DLD1 (cell line): Measurements from ENCODE around the gene NKD2.
"Not testable (repeated sequence)": the region's sequence is repeated elsewhere in the genome, so short reads cannot be mapped to it uniquely, and the experiment has no call there.

ENCODE experiments used
- in situ Hi-C: cut with HindIII; loops from 2 replicates; pipeline ENCODE4 v1.10.0; 2017; ENCODE audit warnings: low sequenced_read_pairs

The NKD2 gene

DNA sequence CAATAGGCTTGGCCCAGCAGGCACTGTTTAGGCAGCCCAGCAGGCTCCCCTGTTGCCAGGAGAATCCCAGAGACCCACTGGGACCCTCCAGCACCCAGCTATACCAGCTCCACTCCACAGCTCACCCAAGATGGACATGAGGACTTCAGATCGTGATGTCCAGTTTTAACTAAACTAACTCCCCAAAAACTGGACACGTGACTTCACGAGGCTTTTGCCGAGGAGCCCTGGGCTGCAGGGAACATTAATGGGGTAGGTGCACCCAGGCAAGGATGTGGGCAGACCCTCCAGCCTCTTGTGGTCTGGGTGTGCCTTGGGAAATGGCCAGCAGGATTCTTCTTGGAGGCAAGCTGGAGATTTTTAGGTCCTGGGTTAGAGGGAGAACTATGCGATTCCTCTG, 8.9 kb upstream of the NKD2 start:
- in situ Hi-C loops, result no loop called here

DNA sequence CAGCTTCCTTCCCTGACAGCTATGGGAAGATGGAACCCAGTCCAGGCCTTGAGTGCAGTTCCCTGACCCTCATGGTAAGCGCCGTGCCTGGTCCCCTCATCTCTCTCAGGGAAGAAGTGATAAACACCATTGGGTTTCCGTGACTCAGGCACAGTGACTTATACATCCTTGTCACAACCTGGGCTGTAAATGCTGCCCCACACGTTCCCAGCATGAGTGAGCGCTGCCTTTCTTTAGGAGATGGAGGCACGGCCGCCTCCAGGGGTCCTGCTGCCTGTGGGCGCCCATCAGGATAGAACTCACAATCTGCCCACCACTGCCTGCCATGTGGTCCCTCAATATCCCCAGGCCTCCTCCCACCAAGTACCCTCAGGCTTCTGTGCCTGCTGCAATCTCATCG, 8.3 kb upstream of the NKD2 start:
- in situ Hi-C loops, result no loop called here

DNA sequence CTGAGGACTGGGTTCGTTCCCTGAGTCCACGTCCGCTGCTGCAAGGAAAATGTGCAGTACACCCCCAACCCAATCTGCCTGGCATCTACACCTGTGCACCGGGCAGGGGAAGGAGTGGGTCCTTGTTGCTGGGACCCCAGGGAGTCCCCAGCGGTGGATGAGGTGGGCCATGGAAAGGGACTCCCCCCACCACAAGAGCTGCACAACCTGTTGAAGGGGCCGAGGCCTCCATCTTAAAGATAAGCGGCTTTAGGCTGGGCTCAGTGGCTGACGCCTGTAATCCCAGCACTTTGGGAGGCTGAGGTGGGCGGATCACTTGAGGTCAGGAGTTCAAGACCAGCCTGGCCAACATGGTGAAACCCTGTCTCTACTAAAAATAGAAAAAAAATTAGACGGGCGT, 7.8 kb upstream of the NKD2 start:
- in situ Hi-C loops, result not testable (repeated sequence)

DNA sequence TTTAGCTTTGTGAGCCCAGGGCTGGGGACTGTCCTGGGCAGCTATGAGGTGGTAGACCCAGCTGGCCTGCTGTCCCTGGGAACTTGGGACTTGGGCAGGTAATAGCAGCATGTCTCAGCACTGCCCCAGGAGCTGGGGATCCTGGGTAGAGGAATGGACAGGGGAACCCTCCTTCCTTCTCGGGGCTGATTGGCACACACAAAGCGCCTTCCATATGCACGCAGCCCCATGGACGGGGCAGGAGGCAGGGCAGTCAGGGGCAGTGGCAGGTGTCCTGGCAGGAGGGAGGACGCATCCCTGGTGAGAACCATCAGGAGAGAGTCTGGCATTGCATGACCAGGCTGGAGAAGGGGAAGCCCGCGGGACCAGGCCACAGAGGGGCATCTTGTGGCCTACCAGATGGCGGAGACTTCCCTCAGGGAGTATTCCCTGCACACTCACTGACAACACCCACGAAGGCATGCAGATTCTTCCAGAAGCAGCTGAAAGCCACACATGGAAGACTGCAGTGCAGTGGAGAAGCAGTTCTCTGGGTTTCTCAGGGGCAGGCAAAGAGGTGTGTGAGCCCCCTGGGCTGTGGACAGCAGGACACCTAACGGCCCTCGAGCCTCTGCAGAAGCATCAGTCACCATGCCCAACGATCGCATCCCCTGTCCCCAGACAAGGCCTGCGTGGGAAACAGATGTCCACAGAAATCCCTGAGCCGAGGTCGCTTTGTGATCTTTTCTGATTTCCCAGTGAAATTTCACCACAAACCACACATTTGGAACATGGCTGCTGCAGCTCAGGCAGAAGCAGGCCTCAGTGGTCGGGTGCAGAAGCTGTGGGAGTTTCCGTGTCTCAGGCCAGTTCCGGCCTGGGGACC, 7.0 kb upstream of the NKD2 start:
- in situ Hi-C loops, result no loop called here

DNA sequence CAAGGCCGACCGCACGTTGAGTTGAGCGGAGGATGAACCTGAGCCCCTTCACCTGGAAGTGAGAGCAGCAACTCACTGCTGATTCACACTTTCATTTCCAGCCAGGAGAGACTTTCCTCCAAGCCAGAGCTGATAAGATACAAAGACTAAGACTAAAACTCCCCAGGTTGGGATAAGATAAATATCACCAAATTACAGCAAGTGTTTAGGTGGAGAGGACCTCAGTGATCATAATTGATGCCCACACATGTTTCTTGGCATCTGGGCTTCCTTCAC, 6.4 kb upstream of the NKD2 start:
- in situ Hi-C loops, result no loop called here

DNA sequence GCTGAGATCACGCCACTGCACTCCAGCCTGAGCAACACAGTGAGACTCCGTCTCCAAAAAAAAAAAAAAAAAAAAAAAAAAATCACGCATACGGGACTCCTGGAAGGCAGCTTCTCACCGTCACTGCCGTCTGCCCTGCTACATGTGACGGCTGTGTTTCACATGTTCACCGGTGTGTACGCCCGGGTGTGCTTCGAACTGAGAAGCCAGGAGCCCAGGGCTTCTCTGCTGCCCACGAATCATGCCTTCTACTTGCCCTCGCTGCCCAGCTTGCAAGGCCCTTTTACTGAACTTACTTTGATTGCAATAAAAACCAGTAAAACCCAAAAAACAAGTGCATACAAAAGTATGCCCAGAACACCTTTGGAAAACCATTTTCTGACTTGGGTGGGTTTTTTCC, 5.8 kb upstream of the NKD2 start:
- in situ Hi-C loops, result no loop called here

DNA sequence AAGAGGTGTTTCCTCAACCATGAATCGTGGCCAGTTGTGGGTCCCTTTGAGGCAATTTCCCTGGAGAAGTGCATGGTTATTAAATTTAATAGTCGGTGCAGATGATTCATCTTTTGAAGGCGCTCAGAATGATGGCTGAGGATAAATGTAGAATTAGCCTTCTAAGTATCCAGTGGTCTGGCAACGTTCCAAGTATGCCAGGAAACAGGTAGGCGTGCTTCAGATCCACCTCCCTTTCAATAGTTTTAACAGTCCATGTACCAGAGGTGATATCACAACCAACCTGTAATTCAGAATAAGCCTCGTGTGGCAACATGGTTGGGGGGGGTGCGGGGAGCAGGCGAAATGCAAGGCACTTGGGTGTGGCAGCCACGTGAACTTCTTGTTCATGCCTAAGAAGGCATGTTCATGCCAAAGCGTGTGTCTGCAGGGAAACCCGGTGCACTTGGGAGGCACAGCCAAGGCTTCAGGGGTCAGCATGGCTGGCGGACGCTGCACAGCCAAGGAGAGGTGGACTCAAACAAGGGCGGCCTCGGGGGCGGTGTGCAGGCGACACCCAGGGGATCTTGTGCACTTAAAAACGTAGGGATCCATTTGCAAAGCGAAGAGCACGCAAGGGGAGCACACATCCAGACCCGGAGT, 5.2 kb upstream of the NKD2 start:
- in situ Hi-C loops, result no loop called here

DNA sequence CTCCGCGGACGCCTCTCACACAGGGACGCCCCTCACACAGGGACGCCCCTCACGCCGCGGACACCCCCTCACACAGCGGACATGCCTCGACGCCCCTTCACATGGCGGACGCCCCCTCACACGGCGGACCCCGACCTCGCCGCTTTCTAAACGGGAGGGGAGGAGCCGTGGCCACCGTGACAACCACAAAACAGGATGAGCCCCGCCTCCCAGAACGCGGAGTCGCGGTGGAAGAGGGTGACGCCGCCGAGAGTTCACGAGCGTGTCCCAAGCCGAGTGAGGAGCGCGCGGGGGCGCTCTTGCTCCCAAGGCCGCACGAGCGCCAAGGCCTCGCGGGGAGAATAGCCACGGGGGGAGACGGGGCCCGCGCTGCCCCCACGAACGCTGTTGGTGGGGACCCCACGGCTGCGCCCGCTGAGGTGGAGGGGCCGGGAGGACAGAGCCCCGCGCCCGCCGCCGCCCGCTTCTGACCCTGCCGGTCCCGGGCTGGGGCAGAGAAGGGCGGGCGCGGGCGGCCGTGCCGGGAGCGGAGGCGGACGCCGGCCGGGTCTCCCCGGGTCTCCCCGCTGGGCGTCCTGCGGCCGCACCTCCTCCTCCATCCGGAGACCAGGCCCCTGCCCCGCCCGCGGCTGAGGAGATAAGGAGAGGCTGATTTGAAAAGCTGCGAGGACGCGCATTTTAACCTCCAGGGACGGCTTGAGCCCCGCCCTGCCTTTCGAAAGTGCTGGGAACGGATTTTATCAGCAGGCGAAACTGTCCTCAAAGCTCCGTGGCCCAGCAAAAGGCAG, 3.9 kb upstream of the NKD2 start:
- in situ Hi-C loops, result no loop called here

DNA sequence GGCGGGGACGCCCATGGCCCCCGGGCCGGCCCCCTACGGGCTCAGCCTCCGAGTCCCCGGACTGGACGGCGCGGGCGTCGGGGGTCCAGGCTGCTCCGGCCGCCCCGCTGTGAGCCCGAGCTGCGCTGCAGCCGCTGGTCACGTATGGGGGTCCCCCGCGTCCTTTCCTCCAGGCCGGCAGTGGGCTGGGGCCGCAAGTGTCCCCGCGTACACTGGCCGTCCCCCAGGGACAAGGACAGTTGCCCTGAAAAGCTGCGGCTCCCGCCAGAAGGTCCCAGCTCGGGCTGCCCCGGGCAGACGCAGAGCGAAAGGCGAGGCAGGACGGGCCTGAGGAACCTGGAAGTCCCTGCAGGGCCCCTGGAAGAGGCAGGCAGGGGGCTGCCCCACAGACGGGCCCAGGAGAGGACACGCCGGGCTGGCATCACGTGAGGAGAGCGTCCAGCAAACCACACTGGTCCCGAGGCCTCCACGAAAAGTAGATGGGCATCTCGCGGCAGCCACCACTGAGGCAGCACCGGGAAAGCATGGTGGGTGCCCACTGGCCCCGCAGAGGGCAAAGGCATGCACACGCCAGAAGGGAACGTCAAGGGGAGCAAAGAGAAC, 3.3 kb upstream of the NKD2 start:
- in situ Hi-C loops, result no loop called here

DNA sequence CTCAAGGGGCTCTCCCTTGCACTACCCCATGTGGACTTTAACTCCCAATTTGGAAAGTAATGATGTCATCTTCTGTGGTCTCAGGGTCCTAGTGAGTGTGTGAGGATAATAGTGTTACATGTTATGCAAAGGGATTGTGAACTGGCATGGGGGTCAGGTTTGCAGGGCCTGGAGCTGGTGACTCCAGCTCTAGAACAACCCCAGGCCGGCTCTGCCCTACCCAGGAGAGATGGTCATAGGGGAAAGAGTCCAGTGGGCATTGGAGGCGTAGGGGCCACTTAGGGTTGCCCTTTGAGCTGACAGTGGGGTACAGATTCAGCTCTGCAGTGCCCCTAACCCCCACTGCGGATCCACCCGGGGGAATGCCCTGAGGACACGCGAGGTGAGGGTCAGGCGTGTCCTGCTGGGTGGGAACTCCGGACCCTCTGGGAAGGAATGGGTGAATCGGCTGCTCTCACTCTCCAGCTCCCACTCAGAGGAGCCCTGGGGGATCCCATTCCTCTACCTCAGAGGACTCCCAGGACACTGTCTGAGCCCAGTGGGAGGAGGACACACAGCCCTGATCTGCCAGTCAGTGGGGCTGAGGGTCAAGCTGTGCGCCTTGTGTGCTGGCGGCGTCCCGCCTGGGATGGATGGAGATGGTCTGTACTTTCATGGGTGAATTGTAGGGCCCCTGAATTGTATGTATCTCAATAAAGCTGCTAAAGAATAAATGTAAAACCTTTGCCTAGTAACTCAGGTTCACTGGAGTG, 2.5 kb upstream of the NKD2 start:
- in situ Hi-C loops, result no loop called here

DNA sequence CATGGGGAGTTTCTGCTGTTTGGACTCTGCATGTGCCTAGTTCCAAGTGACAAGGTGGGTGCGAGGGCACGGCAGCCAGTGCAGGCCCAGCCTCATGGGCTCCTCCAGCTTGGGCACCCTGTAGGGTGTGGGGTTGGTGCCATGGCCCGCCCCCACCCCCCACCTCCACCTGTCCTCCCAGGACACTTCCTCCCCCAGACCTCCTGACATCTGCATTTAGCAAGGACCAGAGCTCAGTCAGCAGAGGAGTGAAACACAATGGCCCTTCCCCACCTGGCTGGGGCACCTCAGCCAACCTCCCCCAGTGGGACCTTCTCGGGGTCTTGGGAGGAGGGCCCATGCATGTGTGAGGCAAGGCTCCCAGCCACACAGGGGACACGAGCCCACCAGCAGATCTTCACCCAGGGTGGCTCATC, 1.9 kb upstream of the NKD2 start:
- in situ Hi-C loops, result no loop called here

DNA sequence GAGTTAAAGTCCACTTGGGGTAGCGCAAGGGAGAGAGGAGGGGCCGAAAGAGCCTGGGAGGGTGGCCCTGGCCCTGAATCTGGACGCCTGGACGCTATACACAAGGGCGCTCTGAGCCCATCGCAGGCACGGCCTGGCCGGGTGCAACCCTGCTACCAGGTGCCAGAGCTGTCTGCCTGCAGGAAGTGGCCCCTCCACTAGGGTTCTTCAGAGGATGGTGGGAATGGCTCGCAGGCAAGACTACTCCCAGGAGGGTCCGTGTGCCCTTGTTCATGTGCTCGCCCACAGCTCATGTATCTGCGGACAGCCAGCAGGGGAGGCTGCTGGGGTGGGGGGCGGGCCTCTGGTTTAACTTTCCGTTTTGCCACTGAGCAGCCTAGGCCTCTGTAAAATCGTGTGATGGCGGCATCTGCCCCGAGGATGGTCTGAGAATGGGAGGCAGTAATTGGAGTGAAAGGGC, 1.4 kb upstream of the NKD2 start:
- in situ Hi-C loops, result no loop called here

DNA sequence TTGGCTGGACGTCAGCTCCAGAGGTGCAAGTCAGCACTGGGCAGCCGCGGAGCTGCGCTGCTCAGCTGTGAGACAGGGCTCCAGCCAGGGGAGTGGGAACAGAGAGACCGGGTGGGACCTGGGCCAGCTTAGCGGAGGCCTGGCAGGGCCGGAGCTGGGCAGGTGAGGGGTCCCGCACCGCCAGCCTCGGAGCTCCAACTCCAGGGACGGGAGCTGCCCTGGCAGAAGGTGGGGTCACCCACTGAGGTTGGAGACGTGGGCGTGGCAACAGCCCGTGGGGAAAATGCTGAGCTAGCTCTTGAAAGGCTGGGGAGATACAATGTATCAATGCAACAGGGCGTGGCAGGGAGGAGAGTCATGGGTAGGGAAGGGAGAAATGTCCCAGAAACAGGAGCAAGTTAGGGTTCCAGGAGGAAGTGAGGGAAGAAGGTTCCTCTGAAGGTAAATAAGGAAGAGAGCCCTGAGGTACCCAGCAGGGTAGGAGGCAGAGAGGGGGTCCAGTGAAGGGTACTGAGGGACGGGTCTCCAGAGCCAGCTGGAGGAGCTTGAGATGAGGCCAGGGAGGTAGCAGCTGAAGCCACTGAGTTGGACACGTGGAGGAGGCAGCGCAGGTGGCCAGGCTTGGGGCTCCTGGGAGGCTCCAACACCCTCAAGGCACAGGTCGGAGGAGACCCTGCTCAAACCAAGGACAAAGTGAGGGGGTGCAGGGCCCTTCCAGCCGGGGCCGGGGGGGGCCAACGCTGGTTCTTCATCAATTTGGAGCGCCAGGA, 736 bp upstream of the NKD2 start:
- in situ Hi-C loops, result no loop called here

DNA sequence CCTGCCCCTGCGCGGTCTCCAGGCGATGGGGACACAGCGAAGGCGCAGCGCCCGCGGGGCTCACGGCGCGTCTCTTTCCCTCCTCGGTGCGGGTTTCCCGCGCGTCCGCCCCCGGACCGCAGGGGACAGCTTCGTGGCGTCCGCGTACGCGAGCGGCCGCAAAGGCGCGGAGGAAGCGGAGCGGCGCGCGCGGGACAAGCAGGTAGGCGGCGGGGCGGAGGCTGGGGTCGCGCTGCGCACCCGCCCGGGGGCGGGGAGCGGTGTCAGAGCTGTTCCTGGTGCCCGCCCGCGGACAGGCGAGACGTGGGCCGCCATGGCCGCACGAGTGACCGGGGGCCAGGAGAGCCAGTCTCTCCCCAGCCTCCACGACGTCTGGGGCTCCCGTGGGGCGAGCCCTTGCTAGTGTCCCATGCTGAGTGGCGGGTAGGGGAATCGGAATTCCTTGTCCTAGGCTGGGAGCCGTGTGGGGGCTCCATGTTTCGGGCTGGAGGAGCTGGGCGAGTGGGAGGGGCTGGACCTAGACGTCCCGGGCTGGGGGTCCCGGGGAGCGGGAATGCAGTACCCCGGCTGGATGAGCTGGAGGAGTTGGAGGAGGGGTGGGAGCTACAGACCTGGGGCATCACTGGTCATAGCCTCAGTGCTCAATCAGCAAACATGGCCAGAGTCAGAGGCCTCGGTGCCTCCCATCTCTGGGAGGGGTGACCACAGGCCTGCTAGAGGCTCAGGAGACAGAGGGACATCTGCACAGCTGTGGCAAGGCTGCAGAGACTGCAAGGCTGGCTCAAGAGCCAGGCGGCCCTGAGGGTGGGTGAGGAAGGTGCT, 968 bp downstream of the NKD2 start:
- in situ Hi-C loops, result no loop called here

DNA sequence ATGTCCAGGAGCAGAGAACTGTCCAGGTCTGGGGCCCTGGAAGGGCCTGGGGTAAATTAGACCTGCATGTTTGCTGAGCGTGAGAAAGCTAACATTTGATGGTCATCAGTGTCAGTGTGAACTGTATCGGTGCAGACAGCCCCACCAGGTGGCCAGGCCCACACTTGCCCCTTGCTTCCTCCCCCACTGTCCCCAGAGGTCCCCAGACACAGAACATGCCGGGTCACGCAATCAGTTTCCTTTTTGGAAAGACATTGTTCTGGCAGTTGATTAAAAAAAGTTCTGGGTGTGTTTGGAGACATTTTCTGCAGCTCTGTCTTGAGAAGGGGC, 1.5 kb downstream of the NKD2 start:
- in situ Hi-C loops, result no loop called here

DNA sequence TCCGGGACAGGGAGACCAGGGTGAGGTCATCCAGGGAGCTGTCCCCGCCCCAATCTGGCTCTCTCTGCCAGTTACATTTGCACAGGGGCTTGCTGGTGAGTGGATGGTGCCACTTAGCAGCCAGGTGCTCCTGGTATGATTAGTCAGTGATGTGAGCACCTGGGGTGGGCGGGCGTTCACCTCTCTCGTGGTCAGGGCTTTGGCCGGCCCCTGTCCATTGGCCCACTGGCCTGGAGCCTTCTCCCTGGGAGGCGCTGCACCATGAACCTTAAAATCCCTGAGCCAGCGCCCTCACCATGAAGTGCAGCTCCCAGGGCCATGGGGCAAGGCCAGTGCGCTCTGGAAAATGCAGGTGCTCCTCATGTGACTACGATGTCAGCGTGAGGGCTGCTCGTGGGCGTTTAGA, 2.0 kb downstream of the NKD2 start:
- in situ Hi-C loops, result no loop called here

DNA sequence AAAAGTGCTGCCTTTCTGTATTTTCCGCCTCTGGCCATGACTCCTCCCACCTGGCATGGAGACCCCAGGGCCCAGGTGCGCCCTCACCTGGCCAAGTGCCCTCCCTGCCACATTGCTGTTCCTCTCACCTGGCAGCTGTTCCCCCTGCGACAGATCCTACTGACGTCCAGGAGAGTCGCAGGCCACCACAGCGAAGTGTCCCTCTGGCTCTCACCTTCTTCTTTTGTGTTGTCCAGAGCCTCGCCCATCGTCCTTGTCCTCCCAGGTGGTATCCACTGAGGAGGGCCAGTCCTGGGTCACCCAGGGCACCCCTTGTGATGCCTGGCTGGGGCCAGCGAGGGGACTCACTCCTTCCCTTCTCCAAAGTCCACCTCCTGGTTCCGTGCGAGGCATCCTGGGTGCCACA, 2.6 kb downstream of the NKD2 start:
- in situ Hi-C loops, result no loop called here

DNA sequence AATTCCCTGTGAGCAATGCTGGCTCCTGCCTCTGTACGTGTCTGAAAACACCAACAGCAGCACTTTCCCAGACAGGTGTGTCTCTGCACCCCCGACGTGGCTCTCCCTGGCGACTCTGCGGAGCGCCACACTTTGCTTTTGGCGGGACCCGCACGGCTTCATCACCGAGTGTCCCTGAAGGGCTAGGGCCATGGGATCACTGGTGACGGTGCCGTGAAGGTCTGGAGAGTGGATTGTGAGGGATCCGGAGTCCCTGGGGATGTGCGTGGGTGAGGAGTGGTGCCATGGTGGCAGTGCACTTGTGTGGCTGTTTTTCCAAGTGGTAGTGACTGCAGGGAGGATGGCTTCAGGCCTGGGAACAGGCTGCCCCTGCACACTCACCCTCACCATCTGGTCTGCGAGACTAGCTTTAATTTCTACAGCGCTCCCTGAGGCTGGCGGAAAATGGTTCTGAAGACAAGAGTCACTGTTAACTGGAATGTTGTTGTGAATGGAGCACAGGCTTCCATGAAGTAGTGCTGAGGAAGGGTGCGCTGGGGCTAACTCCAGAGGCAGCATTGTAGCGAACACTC, 3.2 kb downstream of the NKD2 start:
- in situ Hi-C loops, result no loop called here

DNA sequence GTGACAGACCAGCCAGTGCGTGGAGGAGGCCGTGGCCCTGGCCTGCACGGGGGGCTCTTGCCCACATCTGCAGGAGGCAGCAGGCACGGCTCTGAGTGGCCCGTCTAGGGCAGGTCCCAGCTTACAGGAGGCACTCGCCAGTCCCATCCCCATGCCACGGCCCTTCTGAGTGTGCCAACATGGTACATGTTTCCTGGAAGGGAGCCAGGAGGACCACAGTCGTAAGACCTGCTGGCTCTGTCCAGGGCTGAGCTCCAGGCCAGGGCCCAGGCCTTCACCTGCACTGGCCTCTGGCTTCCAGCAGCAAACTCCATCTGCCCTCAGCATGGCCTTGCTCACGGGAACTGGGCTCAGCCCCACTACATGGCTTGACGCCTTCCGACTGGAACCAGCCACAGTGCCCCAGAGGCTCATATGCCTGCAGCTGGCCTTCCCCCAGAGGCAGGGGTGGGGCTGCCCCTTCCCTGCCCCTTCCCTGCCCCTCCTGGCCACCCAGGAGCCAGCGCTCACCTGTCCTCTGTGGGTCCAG, 3.8 kb downstream of the NKD2 start:
- in situ Hi-C loops, result no loop called here
